ENCODE results near the gene SUSD6. TPM values are rescaled to one million over a fixed set of nuclear protein-coding genes. Genes with fewer than 3 reads are reported as not detected.

SUSD6 gene
- total RNA-seq, 1 donor from 2014 or later = 68.9 TPM

Other genes with a start within 250 kb of the SUSD6 start
- gene ERH, start 213.3 kb upstream of the SUSD6 start, total RNA-seq = 113 TPM
- gene SLC39A9, start 212.9 kb upstream of the SUSD6 start, total RNA-seq = 45.7 TPM
- not detected for gene PLEKHD1, start 126.9 kb upstream of the SUSD6 start, total RNA-seq
- not detected for gene CCDC177, start 36.7 kb upstream of the SUSD6 start, total RNA-seq
- 566 TPM for gene SRSF5, start 155.5 kb downstream of the SUSD6 start, total RNA-seq
- gene SLC10A1, start 185.6 kb downstream of the SUSD6 start, total RNA-seq = not detected